OCI-LY1 (cell line): ENCODE results near the gene HIRA.

ENCODE experiments used
- CTCF ChIP-seq: fragments of 200-600 bp; sonication (generic), shearing (Covaris generic); IDR thresholded peaks from 2 replicates; pipeline ENCODE4 v1.5.1; 2017; ENCODE audit warnings: mild to moderate bottlenecking, antibody characterized with exemption, low read length, moderate library complexity, mixed read lengths
- EZH2 ChIP-seq: fragments of 200-600 bp; sonication (generic), shearing (Covaris generic); IDR thresholded peaks from 2 replicates; pipeline ENCODE4 v1.8.0; 2017; ENCODE audit warnings: borderline replicate concordance, mixed run types, mild to moderate bottlenecking, antibody characterized with exemption, low read length, moderate library complexity, mixed read lengths

DNA sequence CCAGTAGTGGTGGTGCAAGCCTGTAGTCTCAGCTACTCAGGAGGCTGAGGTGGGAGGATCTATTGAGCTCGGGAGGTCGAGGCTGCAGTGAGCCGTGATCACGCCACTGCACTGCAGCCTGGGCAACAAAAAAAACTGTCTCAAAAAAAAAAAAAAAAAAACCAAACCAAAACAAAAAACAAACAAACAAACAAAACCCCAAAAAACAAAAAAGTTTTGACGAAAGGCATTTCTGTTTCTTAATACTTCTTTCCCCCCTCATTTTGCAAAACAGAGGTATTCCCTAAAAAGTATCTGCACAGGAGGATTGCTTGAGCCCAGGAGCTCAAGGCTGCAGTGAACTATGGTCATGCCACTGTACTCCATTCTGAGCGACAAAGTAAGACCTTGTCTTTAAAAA lies 11.2 kb downstream of the HIRA start:
- TF ChIP-seq CTCF = no peak
- no peak for TF ChIP-seq EZH2
